HG03354 (cell line): ENCODE data around the gene MLN.
"Not testable (repeated sequence)": the region's sequence is repeated elsewhere in the genome, so short reads cannot be mapped to it uniquely, and the experiment has no call there.

ENCODE experiments used
- ATAC-seq: cut with Tn5 transposase; IDR thresholded peaks from one replicate; pipeline ENCODE4 v1.9.1; 2021; ENCODE audit warnings: mild to moderate bottlenecking; ENCODE audit not compliant: unreplicated experiment, poor library complexity, severe bottlenecking

Gene MLN

GRCh38 chr6:33836806-33837469 is 33.1 kb upstream of the MLN start:
- ATAC-seq = no peak

- no peak for ATAC-seq
Measured at GRCh38 chr6:33834401-33835392, 30.9 kb upstream of the MLN start.

GRCh38 chr6:33833599-33833998 is 29.8 kb upstream of the MLN start:
- ATAC-seq = no peak

- ATAC-seq = not testable (repeated sequence)
Measured at GRCh38 chr6:33832831-33833230, 29.0 kb upstream of the MLN start.

GRCh38 chr6:33831725-33832124 is 27.9 kb upstream of the MLN start:
- not testable (repeated sequence) for ATAC-seq

- no peak for ATAC-seq
Measured at GRCh38 chr6:33830635-33831240, 26.9 kb upstream of the MLN start.

GRCh38 chr6:33828764-33829731 is 25.2 kb upstream of the MLN start:
- ATAC-seq = no peak

- ATAC-seq = no peak
Measured at GRCh38 chr6:33828452-33828763, 24.6 kb upstream of the MLN start.

GRCh38 chr6:33827546-33828451 is 24.0 kb upstream of the MLN start:
- no peak for ATAC-seq

GRCh38 chr6:33826537-33826936 is 22.7 kb upstream of the MLN start:
- no peak for ATAC-seq

- ATAC-seq = no peak
Measured at GRCh38 chr6:33824461-33825154, 20.8 kb upstream of the MLN start.

- no peak for ATAC-seq
Measured at GRCh38 chr6:33823806-33824205, 20.0 kb upstream of the MLN start.

GRCh38 chr6:33822575-33823395 is 19.0 kb upstream of the MLN start:
- ATAC-seq = no peak

GRCh38 chr6:33820784-33821520 is 17.1 kb upstream of the MLN start:
- no peak for ATAC-seq

GRCh38 chr6:33820243-33820642 is 16.4 kb upstream of the MLN start:
- no peak for ATAC-seq

- ATAC-seq = no peak
Measured at GRCh38 chr6:33819021-33819420, 15.2 kb upstream of the MLN start.

GRCh38 chr6:33818293-33818692 is 14.5 kb upstream of the MLN start:
- ATAC-seq = no peak
